IgD-negative memory B cell (primary cell): ENCODE results near the gene SSX4. TPM values are rescaled to one million over a fixed set of nuclear protein-coding genes. Genes with fewer than 3 reads are reported as not detected.
"Not testable (repeated sequence)": the region's sequence is repeated elsewhere in the genome, so short reads cannot be mapped to it uniquely, and the experiment has no call there.

Experiments
- H3K27ac Mint-ChIP-seq, 3 donors: one replicate each; pipeline ENCODE4 v1.8.0; 2020 to 2022; ENCODE audit warnings: mild to moderate bottlenecking in 3 of 3, mixed read lengths in 3 of 3, moderate library complexity in 1 of 3
- H3K27me3 Mint-ChIP-seq: one replicate; pipeline ENCODE4 v1.8.0; 2021; ENCODE audit warnings: mixed read lengths
- H3K36me3 Mint-ChIP-seq: one replicate; pipeline ENCODE4 v1.8.0; 2020; ENCODE audit warnings: mild to moderate bottlenecking, mixed read lengths
- H3K4me1 Mint-ChIP-seq, 3 donors: one replicate each; pipeline ENCODE4 v1.8.0; 2020 to 2022; ENCODE audit warnings: mixed read lengths in 3 of 3, mild to moderate bottlenecking in 1 of 3
- H3K4me3 Mint-ChIP-seq, 4 donors: one replicate each; pipeline ENCODE4 v1.8.0; 2020 to 2022; ENCODE audit warnings: mild to moderate bottlenecking in 4 of 4, mixed read lengths in 4 of 4, moderate library complexity in 3 of 4
- H3K9me3 Mint-ChIP-seq, 3 donors: one replicate each; pipeline ENCODE4 v1.8.0; 2020 to 2021; ENCODE audit warnings: mixed read lengths in 3 of 3, mild to moderate bottlenecking in 1 of 3
- polyA plus RNA-seq: library from polyadenylated mRNA; unstranded; fragments of 300-500 nt; fragmentation: Illumina TruSeq; gene quantifications from one replicate; pipeline ENCODE4 v1.2.3, GENCODE V29; 2021

Gene SSX4, protein sequence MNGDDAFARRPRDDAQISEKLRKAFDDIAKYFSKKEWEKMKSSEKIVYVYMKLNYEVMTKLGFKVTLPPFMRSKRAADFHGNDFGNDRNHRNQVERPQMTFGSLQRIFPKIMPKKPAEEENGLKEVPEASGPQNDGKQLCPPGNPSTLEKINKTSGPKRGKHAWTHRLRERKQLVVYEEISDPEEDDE
- polyA plus RNA-seq = not detected

DNA sequence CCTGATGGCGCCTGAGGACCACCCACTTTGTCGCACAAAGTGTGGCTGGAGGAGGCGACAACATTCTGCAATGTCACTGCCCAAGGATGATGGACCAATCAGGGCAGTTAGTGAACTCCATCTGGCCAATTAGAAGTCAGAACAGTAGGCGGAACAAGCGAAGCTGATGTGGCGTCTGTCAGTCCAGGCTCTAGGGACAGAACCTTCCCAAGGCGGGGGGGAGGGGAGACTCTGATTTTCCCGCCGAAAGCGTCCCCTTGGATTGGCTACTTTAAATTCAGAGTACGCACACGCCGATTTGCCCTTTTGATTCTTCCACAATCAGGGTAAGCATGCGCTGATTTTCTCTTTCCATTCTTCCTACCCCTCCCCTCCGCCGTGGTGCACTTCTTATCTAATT is at the start of gene SSX4:
TSS of gene SSX4 (plus strand) at position 301 of the 400 bp plus-strand sequence. CDS start 515 bp downstream, outside the sequence.
- H3K36me3 Mint-ChIP-seq, H3K27me3 Mint-ChIP-seq, H3K9me3 Mint-ChIP-seq, H3K4me1 Mint-ChIP-seq, H3K27ac Mint-ChIP-seq, H3K4me3 Mint-ChIP-seq: not testable (repeated sequence)

DNA sequence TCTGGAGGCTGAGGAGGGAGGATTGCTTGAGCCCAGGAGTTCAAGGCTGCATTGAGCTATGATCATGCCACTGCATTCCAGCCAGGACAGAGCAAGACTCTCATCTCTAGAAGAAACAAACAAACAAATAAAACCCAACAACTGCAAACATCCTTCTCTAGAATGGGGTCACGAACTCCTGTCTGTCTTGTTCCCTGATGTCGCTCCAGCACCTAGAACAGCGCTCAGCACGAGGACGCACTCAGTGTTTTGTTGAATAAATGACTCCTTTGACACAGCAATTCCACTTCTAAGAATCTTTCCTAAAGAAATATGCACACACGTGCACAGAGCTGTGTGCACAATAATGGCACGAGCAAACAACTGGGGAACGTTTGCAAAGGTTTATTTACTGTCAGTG is 37.3 kb upstream of the SSX4 start:
- not testable (repeated sequence) for H3K9me3 Mint-ChIP-seq, H3K36me3 Mint-ChIP-seq, H3K27ac Mint-ChIP-seq, H3K4me3 Mint-ChIP-seq, H3K4me1 Mint-ChIP-seq, H3K27me3 Mint-ChIP-seq

DNA sequence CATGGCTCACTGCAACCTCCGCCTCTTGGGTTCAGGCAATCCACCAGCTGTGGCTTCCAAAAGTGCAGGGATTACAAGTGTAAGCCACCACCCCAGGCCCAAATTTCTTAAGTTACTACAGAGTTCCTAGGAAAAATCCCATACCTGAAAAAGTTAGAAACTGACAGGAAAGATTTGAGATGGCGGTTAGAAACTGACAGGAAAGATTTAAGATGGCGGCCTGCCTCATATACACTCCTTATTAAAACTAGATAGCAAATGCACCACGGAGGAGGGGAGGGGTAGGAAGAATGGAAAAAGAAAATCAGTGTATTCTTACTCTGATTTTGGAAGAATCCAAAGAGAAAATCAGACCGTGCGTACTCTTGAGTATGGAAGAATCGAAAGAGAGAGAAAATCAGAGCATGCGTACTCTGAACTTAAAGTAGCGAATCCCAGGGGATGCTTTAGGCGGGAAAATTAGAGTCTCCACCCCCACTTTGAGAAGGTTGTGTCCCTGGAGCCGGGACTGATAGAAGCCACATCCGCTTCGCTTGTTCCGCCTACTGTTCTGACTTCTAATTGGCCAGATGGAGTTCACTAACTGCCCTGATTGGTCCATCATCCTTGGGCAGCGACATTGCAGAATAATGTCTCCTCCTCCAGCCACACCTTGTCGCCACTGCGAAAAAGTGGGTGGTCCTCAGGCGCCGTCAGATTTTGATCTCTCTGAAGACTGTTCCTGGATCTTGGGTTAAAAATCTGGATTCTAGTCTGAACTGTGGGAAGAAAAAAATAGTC is 26.8 kb upstream of the SSX4 start, which contains the start of gene SSX3:
TSS of gene SSX3 (minus strand) at position 389 of the 780 bp plus-strand sequence. CDS start 1,454 bp downstream, outside the sequence.
- not testable (repeated sequence) for H3K27ac Mint-ChIP-seq, H3K4me3 Mint-ChIP-seq, H3K27me3 Mint-ChIP-seq, H3K36me3 Mint-ChIP-seq, H3K9me3 Mint-ChIP-seq, H3K4me1 Mint-ChIP-seq

GRCh38 chrX:48357681-48358080 is 25.7 kb upstream of the SSX4 start:
- Mint-ChIP-seq H3K9me3 (no peaks in the 10 kb centered on the region), H3K27me3 (peaks cover 8% of the 10 kb centered on the region), H3K4me3 (no peak overlapping the region), H3K36me3 (no peaks in the 10 kb centered on the region), H3K4me1 (no peaks in the 10 kb centered on the region), H3K27ac (no peak overlapping the region)

DNA sequence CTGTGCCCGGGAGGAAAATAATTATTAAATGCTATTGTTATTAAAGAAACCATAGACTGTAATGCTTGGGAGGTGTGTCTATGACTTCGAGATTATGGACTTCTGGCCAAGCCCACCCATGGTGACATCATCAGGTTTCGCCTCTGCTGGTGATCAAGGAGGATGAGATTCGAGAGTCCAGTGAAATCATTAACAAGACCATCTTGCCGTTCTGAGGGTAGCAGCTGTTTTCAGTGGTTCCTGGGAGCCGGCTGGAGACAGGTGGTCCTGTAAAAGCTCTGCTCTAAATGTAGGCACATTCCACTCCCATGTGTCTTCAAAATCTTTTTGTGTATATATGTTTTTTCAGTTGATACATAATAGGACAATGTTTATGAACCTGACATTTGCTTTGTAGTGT is 24.1 kb upstream of the SSX4 start:
- not testable (repeated sequence) for H3K36me3 Mint-ChIP-seq, H3K9me3 Mint-ChIP-seq, H3K27ac Mint-ChIP-seq, H3K27me3 Mint-ChIP-seq, H3K4me3 Mint-ChIP-seq, H3K4me1 Mint-ChIP-seq

DNA sequence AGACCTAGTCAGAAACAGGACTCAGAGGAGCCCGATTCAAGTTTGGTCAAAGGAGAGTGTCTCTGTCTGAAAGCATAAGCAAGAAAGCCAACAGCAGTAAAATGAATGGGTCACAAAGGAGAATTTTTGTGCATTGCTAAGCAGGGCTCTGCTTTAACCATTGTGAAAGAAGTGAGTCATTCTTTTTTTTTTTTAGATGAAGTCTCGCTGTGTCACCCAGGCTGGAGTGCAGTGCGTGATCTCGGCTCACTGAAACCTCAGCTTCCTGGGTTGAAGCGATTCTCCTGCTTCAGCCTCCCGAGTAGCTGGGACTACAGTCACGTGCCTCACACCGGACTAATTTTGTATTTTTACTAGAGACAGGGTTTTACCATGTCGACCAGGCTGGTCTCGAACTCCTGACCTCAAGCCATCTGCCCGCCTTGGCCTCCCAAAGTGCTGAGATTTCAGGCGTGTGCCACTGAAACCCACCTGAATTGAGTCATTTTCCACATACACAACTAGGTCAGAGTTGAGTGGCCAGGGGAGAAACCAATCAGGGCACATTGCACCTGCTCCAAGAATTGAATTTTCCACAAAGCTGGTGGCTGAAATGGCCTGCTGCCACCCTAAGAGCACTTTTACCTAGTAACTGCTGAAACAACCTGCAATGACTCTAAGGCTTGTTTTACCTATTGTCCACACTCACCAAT is 15.5 kb upstream of the SSX4 start:
- not testable (repeated sequence) for H3K9me3 Mint-ChIP-seq, H3K27me3 Mint-ChIP-seq, H3K4me1 Mint-ChIP-seq, H3K27ac Mint-ChIP-seq, H3K4me3 Mint-ChIP-seq, H3K36me3 Mint-ChIP-seq

GRCh38 chrX:48370408-48370807 is 12.9 kb upstream of the SSX4 start:
- not testable (repeated sequence) for H3K36me3 Mint-ChIP-seq

DNA sequence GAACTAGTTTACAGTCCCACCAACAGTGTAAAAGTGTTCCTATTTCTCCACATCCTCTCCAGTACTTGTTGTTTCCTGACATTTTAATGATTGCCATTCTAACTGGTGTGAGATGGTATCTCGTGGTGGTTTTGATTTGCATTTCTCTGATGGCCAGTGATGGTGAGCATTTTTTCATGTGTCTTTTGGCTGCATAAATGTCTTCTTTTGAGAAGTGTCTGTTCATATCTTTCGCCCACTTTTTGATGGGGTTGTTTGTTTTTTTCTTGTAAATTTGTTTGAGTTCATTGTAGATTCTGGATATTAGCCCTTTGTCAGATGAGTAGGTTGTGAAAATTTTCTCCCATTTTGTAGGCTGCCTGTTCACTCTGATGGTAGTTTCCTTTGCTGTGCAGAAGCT is 13.6 kb downstream of the SSX4 start:
- H3K27ac Mint-ChIP-seq, H3K4me3 Mint-ChIP-seq, H3K27me3 Mint-ChIP-seq, H3K4me1 Mint-ChIP-seq, H3K36me3 Mint-ChIP-seq, H3K9me3 Mint-ChIP-seq: not testable (repeated sequence)

More at GRCh38 chrX:48370408-48370807, 12.9 kb upstream of the SSX4 start:
- not testable (repeated sequence) for H3K4me3 Mint-ChIP-seq, H3K4me1 Mint-ChIP-seq, H3K9me3 Mint-ChIP-seq, H3K27me3 Mint-ChIP-seq, H3K27ac Mint-ChIP-seq

DNA sequence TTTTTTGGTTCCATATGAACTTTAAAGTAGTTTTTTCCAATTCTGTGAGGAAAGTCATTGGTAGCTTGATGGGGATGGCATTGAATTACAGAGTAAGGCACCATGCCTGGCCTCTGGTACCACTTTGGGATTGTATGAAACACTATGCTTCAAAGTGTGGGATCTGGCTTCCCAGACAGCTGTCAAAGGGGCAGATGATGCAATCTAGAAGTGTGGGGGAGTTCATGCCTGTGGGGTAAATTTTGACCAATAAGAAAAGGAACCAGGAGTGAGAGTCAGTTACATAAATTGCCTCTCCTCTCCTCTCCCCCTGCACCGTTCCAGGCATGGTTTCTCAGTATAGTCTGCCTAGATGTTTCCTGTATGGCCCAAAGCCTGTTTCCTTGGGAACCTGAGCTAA is 14.5 kb downstream of the SSX4 start:
- not testable (repeated sequence) for H3K27me3 Mint-ChIP-seq, H3K4me3 Mint-ChIP-seq, H3K4me1 Mint-ChIP-seq, H3K36me3 Mint-ChIP-seq, H3K9me3 Mint-ChIP-seq, H3K27ac Mint-ChIP-seq

DNA sequence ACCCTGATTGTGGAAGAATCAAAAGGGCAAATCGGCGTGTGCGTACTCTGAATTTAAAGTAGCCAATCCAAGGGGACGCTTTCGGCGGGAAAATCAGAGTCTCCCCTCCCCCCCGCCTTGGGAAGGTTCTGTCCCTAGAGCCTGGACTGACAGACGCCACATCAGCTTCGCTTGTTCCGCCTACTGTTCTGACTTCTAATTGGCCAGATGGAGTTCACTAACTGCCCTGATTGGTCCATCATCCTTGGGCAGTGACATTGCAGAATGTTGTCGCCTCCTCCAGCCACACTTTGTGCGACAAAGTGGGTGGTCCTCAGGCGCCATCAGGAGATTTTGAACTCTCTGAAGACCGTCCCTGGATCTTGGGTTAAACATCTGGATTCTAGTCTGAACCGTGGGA is 28.5 kb downstream of the SSX4 start, which contains the start of gene SSX4B:
TSS of gene SSX4B (minus strand) at position 101 of the 400 bp plus-strand sequence. CDS start 588 bp downstream, outside the sequence.
- not testable (repeated sequence) for H3K36me3 Mint-ChIP-seq, H3K27me3 Mint-ChIP-seq, H3K4me3 Mint-ChIP-seq, H3K9me3 Mint-ChIP-seq, H3K4me1 Mint-ChIP-seq, H3K27ac Mint-ChIP-seq

- H3K4me3 Mint-ChIP-seq, H3K4me1 Mint-ChIP-seq, H3K27me3 Mint-ChIP-seq, H3K36me3 Mint-ChIP-seq, H3K9me3 Mint-ChIP-seq, H3K27ac Mint-ChIP-seq: not testable (repeated sequence)
These were observed 43.8 kb downstream of the SSX4 start for GRCh38 chrX:48427027-48427716.

GRCh38 chrX:48429606-48430005 is 46.3 kb downstream of the SSX4 start:
- not testable (repeated sequence) for H3K9me3 Mint-ChIP-seq, H3K36me3 Mint-ChIP-seq, H3K27ac Mint-ChIP-seq, H3K4me1 Mint-ChIP-seq, H3K27me3 Mint-ChIP-seq, H3K4me3 Mint-ChIP-seq

GRCh38 chrX:48430166-48430565 is 46.8 kb downstream of the SSX4 start:
- not testable (repeated sequence) for H3K4me1 Mint-ChIP-seq, H3K27me3 Mint-ChIP-seq, H3K27ac Mint-ChIP-seq, H3K9me3 Mint-ChIP-seq, H3K4me3 Mint-ChIP-seq, H3K36me3 Mint-ChIP-seq

- H3K36me3 Mint-ChIP-seq, H3K9me3 Mint-ChIP-seq, H3K4me3 Mint-ChIP-seq, H3K27ac Mint-ChIP-seq, H3K4me1 Mint-ChIP-seq, H3K27me3 Mint-ChIP-seq: not testable (repeated sequence)
These were observed 50.4 kb downstream of the SSX4 start for GRCh38 chrX:48433713-48434112.
